Measurements from ENCODE around the gene RNF213.
"Not testable (repeated sequence)": the region's sequence is repeated elsewhere in the genome, so short reads cannot be mapped to it uniquely, and the experiment has no call there.

The RNF213 gene

DNA sequence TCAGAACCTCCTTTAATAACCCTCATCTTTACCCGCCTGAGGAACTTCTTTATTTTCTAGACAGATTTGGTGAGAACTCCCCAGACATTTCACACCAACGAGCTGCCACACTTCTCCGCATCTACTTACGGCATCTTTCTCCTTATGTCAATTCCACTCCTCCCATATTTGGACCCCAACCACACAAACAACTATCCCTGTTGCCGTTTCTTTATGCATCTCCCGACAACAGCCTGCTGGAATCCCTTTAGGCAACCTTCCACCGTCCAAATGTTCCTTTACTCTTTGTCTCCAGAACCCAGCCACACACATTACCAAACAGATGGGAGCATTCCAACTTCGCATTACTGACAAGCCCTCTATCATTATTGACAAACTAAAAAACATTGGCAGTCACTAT lies 145.5 kb downstream of the RNF213 start:
- Histone ChIP-seq H3K27ac (replicated peaks) (no peak overlapping the region), H3K27me3 (ENCODE audit: insufficient read depth, poor library complexity, severe bottlenecking) (peaks cover 25% of the 10 kb centered on the region), H3K4me3 (replicated peaks; ENCODE audit: insufficient read depth, low read length) (no peak overlapping the region)
- no peak for DNase-seq (ENCODE audit: low read depth in 1 of 2, low spot score in 1 of 2)
- TF ChIP-seq, protein P1, sequence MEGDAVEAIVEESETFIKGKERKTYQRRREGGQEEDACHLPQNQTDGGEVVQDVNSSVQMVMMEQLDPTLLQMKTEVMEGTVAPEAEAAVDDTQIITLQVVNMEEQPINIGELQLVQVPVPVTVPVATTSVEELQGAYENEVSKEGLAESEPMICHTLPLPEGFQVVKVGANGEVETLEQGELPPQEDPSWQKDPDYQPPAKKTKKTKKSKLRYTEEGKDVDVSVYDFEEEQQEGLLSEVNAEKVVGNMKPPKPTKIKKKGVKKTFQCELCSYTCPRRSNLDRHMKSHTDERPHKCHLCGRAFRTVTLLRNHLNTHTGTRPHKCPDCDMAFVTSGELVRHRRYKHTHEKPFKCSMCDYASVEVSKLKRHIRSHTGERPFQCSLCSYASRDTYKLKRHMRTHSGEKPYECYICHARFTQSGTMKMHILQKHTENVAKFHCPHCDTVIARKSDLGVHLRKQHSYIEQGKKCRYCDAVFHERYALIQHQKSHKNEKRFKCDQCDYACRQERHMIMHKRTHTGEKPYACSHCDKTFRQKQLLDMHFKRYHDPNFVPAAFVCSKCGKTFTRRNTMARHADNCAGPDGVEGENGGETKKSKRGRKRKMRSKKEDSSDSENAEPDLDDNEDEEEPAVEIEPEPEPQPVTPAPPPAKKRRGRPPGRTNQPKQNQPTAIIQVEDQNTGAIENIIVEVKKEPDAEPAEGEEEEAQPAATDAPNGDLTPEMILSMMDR (IDR thresholded peaks at IDR 0.05; ENCODE audit: insufficient read depth, low read length): no peak
- TF ChIP-seq POLR2AphosphoS5 (IDR thresholded peaks at IDR 0.05; ENCODE audit: low read depth): no peak
- TF ChIP-seq, protein P2, sequence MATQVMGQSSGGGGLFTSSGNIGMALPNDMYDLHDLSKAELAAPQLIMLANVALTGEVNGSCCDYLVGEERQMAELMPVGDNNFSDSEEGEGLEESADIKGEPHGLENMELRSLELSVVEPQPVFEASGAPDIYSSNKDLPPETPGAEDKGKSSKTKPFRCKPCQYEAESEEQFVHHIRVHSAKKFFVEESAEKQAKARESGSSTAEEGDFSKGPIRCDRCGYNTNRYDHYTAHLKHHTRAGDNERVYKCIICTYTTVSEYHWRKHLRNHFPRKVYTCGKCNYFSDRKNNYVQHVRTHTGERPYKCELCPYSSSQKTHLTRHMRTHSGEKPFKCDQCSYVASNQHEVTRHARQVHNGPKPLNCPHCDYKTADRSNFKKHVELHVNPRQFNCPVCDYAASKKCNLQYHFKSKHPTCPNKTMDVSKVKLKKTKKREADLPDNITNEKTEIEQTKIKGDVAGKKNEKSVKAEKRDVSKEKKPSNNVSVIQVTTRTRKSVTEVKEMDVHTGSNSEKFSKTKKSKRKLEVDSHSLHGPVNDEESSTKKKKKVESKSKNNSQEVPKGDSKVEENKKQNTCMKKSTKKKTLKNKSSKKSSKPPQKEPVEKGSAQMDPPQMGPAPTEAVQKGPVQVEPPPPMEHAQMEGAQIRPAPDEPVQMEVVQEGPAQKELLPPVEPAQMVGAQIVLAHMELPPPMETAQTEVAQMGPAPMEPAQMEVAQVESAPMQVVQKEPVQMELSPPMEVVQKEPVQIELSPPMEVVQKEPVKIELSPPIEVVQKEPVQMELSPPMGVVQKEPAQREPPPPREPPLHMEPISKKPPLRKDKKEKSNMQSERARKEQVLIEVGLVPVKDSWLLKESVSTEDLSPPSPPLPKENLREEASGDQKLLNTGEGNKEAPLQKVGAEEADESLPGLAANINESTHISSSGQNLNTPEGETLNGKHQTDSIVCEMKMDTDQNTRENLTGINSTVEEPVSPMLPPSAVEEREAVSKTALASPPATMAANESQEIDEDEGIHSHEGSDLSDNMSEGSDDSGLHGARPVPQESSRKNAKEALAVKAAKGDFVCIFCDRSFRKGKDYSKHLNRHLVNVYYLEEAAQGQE (IDR thresholded peaks at IDR 0.05; ENCODE audit: insufficient replicate concordance, low read depth): no peak
- no peak for TF ChIP-seq SPI1 (IDR thresholded peaks at IDR 0.05; ENCODE audit: borderline replicate concordance, low read depth)
- no peak for TF ChIP-seq GABPA (IDR thresholded peaks at IDR 0.05; ENCODE audit: low read depth)

DNA sequence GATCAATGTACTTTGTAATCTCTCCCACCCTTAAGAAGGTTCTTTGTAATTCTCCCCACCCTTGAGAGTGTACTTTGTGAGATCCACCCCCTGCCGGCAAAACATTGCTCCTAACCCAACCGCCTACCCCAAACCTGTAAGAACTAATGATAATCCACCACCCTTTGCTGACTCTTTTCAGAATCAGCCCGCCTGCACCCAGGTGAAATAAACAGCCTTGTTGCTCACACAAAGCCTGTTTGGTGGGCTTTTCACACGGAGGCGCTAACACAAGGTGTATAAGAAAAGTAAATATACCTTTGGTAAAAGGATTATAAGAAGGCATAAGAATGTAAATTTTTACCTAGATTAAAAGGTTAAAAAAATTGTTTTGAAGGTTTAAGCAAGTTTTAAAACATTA lies 147.3 kb downstream of the RNF213 start:
- H3K27me3 ChIP-seq (ENCODE audit: insufficient read depth, poor library complexity, severe bottlenecking): peaks cover 25% of the 10 kb centered on the region
- not testable (repeated sequence) for H3K4me3 ChIP-seq (replicated peaks; ENCODE audit: insufficient read depth, low read length); DNase-seq (ENCODE audit: low read depth in 1 of 2, low spot score in 1 of 2); H3K27ac ChIP-seq (replicated peaks)

DNA sequence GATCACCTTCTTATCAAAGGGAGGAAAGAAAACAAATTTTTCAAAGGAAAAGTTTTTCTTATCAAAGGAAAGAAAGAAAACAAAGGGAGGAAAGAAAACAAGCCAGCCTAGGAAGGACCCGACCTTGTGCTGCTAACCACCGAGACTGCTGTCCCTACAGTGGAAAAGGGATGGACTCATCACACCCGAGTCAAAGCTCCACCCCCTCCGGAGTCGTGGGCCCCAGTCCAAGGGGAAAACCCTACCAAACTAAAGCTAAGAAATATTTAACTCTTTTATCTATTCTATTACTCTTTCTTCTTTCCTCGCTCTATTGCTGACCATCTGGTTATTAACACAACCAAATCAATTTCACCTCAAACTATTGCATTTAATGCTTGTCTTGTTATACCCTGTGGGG lies 148.2 kb downstream of the RNF213 start:
- H3K27ac ChIP-seq (replicated peaks): no peak overlapping the region
- TF ChIP-seq, protein P1 (IDR thresholded peaks at IDR 0.05; ENCODE audit: insufficient read depth, low read length): no peak
- TF ChIP-seq, protein P2 (IDR thresholded peaks at IDR 0.05; ENCODE audit: insufficient replicate concordance, low read depth): no peak
- no peak for TF ChIP-seq SPI1 (IDR thresholded peaks at IDR 0.05; ENCODE audit: borderline replicate concordance, low read depth)
- no peak for TF ChIP-seq POLR2AphosphoS5 (IDR thresholded peaks at IDR 0.05; ENCODE audit: low read depth)
- no peak for TF ChIP-seq GABPA (IDR thresholded peaks at IDR 0.05; ENCODE audit: low read depth)
- peaks cover 31% of the 10 kb centered on the region for H3K27me3 ChIP-seq (ENCODE audit: insufficient read depth, poor library complexity, severe bottlenecking)
- DNase-seq (ENCODE audit: low read depth in 1 of 2, low spot score in 1 of 2): no peak
- H3K4me3 ChIP-seq (replicated peaks; ENCODE audit: insufficient read depth, low read length): no peak overlapping the region

DNA sequence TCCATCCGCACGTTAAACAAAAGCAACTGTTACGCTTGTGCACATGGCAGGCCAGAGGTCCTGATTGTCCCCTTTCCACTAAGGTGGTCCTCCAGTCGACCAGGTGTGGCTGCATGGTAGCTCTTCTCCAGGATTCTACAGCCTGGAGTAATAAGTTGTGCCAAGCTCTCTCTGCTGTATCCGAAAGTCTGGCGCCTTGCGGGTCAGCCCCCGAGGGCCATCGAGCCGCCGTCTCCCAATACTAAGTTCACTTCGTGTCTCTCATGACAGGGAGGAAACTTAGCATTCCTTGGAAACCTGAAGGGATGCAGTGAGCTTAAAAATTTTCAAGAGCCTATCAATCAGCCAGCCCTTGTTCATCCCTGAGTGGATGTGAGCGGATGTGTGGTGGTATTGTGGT lies 149.0 kb downstream of the RNF213 start:
- DNase-seq (ENCODE audit: low read depth in 1 of 2, low spot score in 1 of 2): no peak
- H3K27me3 ChIP-seq (ENCODE audit: insufficient read depth, poor library complexity, severe bottlenecking): peaks cover 38% of the 10 kb centered on the region
- H3K27ac ChIP-seq (replicated peaks): no peak overlapping the region
- TF ChIP-seq GABPA (IDR thresholded peaks at IDR 0.05; ENCODE audit: low read depth): no peak
- TF ChIP-seq, protein P2 (IDR thresholded peaks at IDR 0.05; ENCODE audit: insufficient replicate concordance, low read depth): no peak
- TF ChIP-seq, protein P1 (IDR thresholded peaks at IDR 0.05; ENCODE audit: insufficient read depth, low read length): no peak
- no peak for TF ChIP-seq SPI1 (IDR thresholded peaks at IDR 0.05; ENCODE audit: borderline replicate concordance, low read depth)
- TF ChIP-seq POLR2AphosphoS5 (IDR thresholded peaks at IDR 0.05; ENCODE audit: low read depth): no peak
- H3K4me3 ChIP-seq (replicated peaks; ENCODE audit: insufficient read depth, low read length): no peak overlapping the region

DNA sequence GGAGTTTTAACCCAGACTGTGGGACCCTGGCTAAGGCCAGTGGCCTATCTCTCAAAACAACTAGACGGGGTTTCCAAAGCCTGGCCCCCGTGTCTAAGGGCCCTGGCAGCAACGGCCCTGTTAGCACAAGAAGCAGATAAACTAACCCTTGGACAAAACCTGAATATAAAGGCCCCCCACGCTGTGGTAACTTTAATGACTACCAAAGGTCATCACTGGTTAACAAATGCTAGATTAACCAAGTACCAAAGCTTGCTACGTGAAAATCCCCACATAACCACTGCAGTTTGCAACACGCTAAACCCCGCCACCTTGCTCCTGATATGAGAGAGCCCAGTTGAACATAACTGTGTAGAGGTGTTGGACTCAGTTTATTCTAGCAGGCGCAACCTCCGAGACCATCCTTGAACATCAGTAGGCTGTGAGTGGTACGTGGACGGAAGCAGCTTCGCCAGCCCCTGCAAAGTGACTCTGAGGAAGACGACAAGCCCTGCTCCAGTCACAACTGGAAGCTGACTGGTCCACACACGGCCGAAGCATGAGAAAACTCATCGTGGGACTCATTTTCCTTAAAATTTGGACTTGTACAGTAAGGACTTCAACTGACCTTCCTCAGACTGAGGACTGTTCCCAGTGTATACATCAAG lies 149.9 kb downstream of the RNF213 start:
- not testable (repeated sequence) for H3K27ac ChIP-seq (replicated peaks); DNase-seq (ENCODE audit: low read depth in 1 of 2, low spot score in 1 of 2); H3K4me3 ChIP-seq (replicated peaks; ENCODE audit: insufficient read depth, low read length)
- peaks cover 33% of the 10 kb centered on the region for H3K27me3 ChIP-seq (ENCODE audit: insufficient read depth, poor library complexity, severe bottlenecking)
